Measurements from ENCODE around the gene XCR1.
A peak's percentile ranks its signal among the peaks of the same experiment; 100 is the strongest.
"Not testable (repeated sequence)": the region's sequence is repeated elsewhere in the genome, so short reads cannot be mapped to it uniquely, and the experiment has no call there.

Gene XCR1

GRCh38 chr3:46006238-46007032 is 20.8 kb downstream of the XCR1 start:
- no peak for DNase-seq (ENCODE audit: low read depth, low spot score)

GRCh38 chr3:46003706-46004105 is 23.6 kb downstream of the XCR1 start:
- not testable (repeated sequence) for DNase-seq (ENCODE audit: low read depth, low spot score)

- no peak for DNase-seq (ENCODE audit: low read depth, low spot score)
These were observed 26.1 kb downstream of the XCR1 start for GRCh38 chr3:46001178-46001577.

- DNase-seq (ENCODE audit: low read depth, low spot score): no peak
These were observed 29.3 kb downstream of the XCR1 start for GRCh38 chr3:45997942-45998341.

- DNase-seq (ENCODE audit: low read depth, low spot score): not testable (repeated sequence)
These were observed 29.8 kb downstream of the XCR1 start for GRCh38 chr3:45997499-45997898.

- peak; percentile 75 for DNase-seq (ENCODE audit: low read depth, low spot score)
These were observed 31.8 kb downstream of the XCR1 start, which contains the start of gene FYCO1 for GRCh38 chr3:45995236-45996192. FYCO1 (minus strand) TSS chr3:45995824; CDS start chr3:45984910, 10,914 bp downstream.

GRCh38 chr3:45994419-45995235 is 32.7 kb downstream of the XCR1 start:
- no peak for DNase-seq (ENCODE audit: low read depth, low spot score)

GRCh38 chr3:45993421-45994027 is 33.8 kb downstream of the XCR1 start:
- DNase-seq (ENCODE audit: low read depth, low spot score): no peak

GRCh38 chr3:45992821-45993221 is 34.5 kb downstream of the XCR1 start:
- no peak for DNase-seq (ENCODE audit: low read depth, low spot score)

- DNase-seq (ENCODE audit: low read depth, low spot score): no peak
These were observed 35.1 kb downstream of the XCR1 start for GRCh38 chr3:45992133-45992729.

- no peak for DNase-seq (ENCODE audit: low read depth, low spot score)
These were observed 35.9 kb downstream of the XCR1 start for GRCh38 chr3:45991341-45991740.

GRCh38 chr3:45990181-45990580 is 37.1 kb downstream of the XCR1 start:
- DNase-seq (ENCODE audit: low read depth, low spot score): no peak

- DNase-seq (ENCODE audit: low read depth, low spot score): no peak
These were observed 38.5 kb downstream of the XCR1 start for GRCh38 chr3:45988804-45989203.

- no peak for DNase-seq (ENCODE audit: low read depth, low spot score)
These were observed 38.9 kb downstream of the XCR1 start for GRCh38 chr3:45988362-45988761.

- no peak for DNase-seq (ENCODE audit: low read depth, low spot score)
These were observed 39.7 kb downstream of the XCR1 start for GRCh38 chr3:45987368-45988291.

GRCh38 chr3:45986303-45986982 is 40.8 kb downstream of the XCR1 start:
- DNase-seq (ENCODE audit: low read depth, low spot score): no peak

- no peak for DNase-seq (ENCODE audit: low read depth, low spot score)
These were observed 41.6 kb downstream of the XCR1 start for GRCh38 chr3:45985532-45986302.
